Measurements from ENCODE around the gene GALE.
"Not testable (repeated sequence)": the region's sequence is repeated elsewhere in the genome, so short reads cannot be mapped to it uniquely, and the experiment has no call there.

The GALE gene

GRCh38 chr1:23796466-23797271 lies 3.9 kb downstream of the GALE start:
- no peak overlapping the region for H3K9ac ChIP-seq (ENCODE audit: low read depth, low read length, poor library complexity, severe bottlenecking)
- H3K9me3 ChIP-seq (ENCODE audit: insufficient read depth, low read depth, low read length) = no peaks in the 10 kb centered on the region
- no peak overlapping the region for H3K4me2 ChIP-seq (ENCODE audit: low read depth, low read length, poor library complexity, severe bottlenecking)
- peaks cover 16% of the 10 kb centered on the region; the same call in 1 of the 2 replicates for H3K36me3 ChIP-seq (ENCODE audit: insufficient read depth, low read length)
- no peak overlapping the region for H2AFZ ChIP-seq (ENCODE audit: low read length)
- no peaks in the 10 kb centered on the region for H3F3A ChIP-seq (ENCODE audit: low read depth)
- H4K20me1 ChIP-seq (ENCODE audit: insufficient read depth, low read length, poor library complexity, severe bottlenecking) = peaks cover 26% of the 10 kb centered on the region
- peaks cover 19% of the 10 kb centered on the region for H3K4me1 ChIP-seq (ENCODE audit: insufficient read depth, low read length, poor library complexity, severe bottlenecking)
- TF ChIP-seq CTCF (conservative IDR thresholded peaks at IDR 0.05; ENCODE audit: low read length) (no peak), EZH2phosphoT487 (IDR thresholded peaks at IDR 0.05; ENCODE audit: borderline replicate concordance) (no peak)
- peaks cover 21% of the 10 kb centered on the region for H3K79me2 ChIP-seq (ENCODE audit: insufficient read depth, low read length)
- H3K27me3 ChIP-seq (ENCODE audit: insufficient read depth, low read length, poor library complexity, severe bottlenecking) = no peaks in the 10 kb centered on the region
- no peaks in the 10 kb centered on the region for H3K9me2 ChIP-seq (replicated peaks; ENCODE audit: low read depth, low read length)
- no peak overlapping the region for H3K4me3 ChIP-seq (ENCODE audit: low read length, poor library complexity, severe bottlenecking)

- no peak overlapping the region for H3K4me2 ChIP-seq (ENCODE audit: low read depth, low read length, poor library complexity, severe bottlenecking)
- peaks cover 12% of the 10 kb centered on the region for H3K4me1 ChIP-seq (ENCODE audit: insufficient read depth, low read length, poor library complexity, severe bottlenecking)
- H3K27me3 ChIP-seq (ENCODE audit: insufficient read depth, low read length, poor library complexity, severe bottlenecking) = peaks cover 4% of the 10 kb centered on the region
- H2AFZ ChIP-seq (ENCODE audit: low read length) = no peak overlapping the region
- peaks cover 30% of the 10 kb centered on the region for H4K20me1 ChIP-seq (ENCODE audit: insufficient read depth, low read length, poor library complexity, severe bottlenecking)
- TF ChIP-seq CTCF (conservative IDR thresholded peaks at IDR 0.05; ENCODE audit: low read length) (no peak), EZH2phosphoT487 (IDR thresholded peaks at IDR 0.05; ENCODE audit: borderline replicate concordance) (no peak)
- no peaks in the 10 kb centered on the region for H3F3A ChIP-seq (ENCODE audit: low read depth)
- H3K79me2 ChIP-seq (ENCODE audit: insufficient read depth, low read length) = peaks cover 28% of the 10 kb centered on the region
- peaks cover 16% of the 10 kb centered on the region; the same call in 1 of the 2 replicates for H3K36me3 ChIP-seq (ENCODE audit: insufficient read depth, low read length)
- no peak overlapping the region for H3K4me3 ChIP-seq (ENCODE audit: low read length, poor library complexity, severe bottlenecking)
- H3K9me2 ChIP-seq (replicated peaks; ENCODE audit: low read depth, low read length) = no peaks in the 10 kb centered on the region
- no peaks in the 10 kb centered on the region for H3K9me3 ChIP-seq (ENCODE audit: insufficient read depth, low read depth, low read length)
- H3K9ac ChIP-seq (ENCODE audit: low read depth, low read length, poor library complexity, severe bottlenecking) = no peak overlapping the region
Observed at GRCh38 chr1:23795676-23796465, 4.7 kb downstream of the GALE start.

- H3K4me3 ChIP-seq (ENCODE audit: low read length, poor library complexity, severe bottlenecking); H3K4me2 ChIP-seq (ENCODE audit: low read depth, low read length, poor library complexity, severe bottlenecking); H3K9me2 ChIP-seq (replicated peaks; ENCODE audit: low read depth, low read length); H3K9ac ChIP-seq (ENCODE audit: low read depth, low read length, poor library complexity, severe bottlenecking); H3F3A ChIP-seq (ENCODE audit: low read depth); H3K9me3 ChIP-seq (ENCODE audit: insufficient read depth, low read depth, low read length); H2AFZ ChIP-seq (ENCODE audit: low read length); H3K27me3 ChIP-seq (ENCODE audit: insufficient read depth, low read length, poor library complexity, severe bottlenecking): not testable (repeated sequence)
- peaks cover 16% of the 10 kb centered on the region for H3K4me1 ChIP-seq (ENCODE audit: insufficient read depth, low read length, poor library complexity, severe bottlenecking)
- peaks cover 33% of the 10 kb centered on the region for H3K79me2 ChIP-seq (ENCODE audit: insufficient read depth, low read length)
- H4K20me1 ChIP-seq (ENCODE audit: insufficient read depth, low read length, poor library complexity, severe bottlenecking) = peaks cover 22% of the 10 kb centered on the region
- H3K36me3 ChIP-seq (ENCODE audit: insufficient read depth, low read length) = peaks cover 16% of the 10 kb centered on the region; the same call in 1 of the 2 replicates
Observed at GRCh38 chr1:23794732-23795182, 5.8 kb downstream of the GALE start.

All from Loucy (cell line).